ENCODE results near the gene TNFAIP8L2.

DNA sequence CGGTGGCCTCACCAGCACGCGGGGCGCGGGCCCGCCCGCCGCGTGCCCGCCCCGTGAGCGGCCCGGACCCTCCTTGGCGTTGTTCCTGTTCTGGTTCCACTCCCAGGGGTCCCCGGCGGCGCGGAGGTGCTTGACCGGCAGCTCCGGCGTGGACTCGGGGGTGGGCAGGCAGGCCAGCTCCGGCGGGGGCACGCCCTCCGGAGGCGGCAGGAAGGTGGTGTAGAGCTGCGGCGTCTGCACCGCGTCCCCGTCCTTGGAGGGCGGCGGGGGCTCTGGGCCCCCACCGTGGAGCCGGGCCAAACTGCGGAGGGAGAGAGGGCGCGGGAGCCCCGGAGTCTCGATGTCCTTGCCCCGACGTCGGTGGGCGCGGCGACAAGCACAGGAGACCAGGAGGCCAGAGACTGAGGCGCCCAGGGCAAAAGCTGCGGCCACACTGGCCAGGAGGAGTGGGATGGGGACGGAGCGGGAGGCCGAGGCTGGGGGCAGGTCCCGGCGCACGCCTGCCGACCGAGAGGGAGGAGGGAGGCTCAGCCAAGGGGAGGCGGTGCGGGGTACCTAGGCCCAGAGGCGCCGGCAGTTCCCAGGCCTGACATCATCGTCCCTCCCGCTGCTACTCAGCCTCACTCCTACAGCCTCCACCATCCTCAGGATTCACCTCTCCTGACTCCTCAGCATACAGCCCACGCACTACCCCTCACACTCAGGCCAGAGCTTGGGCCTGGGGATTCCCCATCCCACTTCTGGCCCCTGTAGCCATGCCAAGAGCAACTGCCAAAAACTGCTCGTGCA, 23.2 kb upstream of the TNFAIP8L2 start:
- TF ChIP-seq, protein P1, sequence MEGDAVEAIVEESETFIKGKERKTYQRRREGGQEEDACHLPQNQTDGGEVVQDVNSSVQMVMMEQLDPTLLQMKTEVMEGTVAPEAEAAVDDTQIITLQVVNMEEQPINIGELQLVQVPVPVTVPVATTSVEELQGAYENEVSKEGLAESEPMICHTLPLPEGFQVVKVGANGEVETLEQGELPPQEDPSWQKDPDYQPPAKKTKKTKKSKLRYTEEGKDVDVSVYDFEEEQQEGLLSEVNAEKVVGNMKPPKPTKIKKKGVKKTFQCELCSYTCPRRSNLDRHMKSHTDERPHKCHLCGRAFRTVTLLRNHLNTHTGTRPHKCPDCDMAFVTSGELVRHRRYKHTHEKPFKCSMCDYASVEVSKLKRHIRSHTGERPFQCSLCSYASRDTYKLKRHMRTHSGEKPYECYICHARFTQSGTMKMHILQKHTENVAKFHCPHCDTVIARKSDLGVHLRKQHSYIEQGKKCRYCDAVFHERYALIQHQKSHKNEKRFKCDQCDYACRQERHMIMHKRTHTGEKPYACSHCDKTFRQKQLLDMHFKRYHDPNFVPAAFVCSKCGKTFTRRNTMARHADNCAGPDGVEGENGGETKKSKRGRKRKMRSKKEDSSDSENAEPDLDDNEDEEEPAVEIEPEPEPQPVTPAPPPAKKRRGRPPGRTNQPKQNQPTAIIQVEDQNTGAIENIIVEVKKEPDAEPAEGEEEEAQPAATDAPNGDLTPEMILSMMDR (IDR thresholded peaks at IDR 0.05), result no peak
- TF ChIP-seq POLR2A (IDR thresholded peaks at IDR 0.05), result no peak
